Activated CD8-positive, alpha-beta memory T cell treated with anti-CD3 and anti-CD28 coated beads, Interleukin-2, amount 50 U/mL, for 1 hour (primary cell): ENCODE results near the gene MAJIN.

Source experiments
- DNase-seq: peaks from one replicate; pipeline ENCODE4 v3.0.0-alpha.2; 2020; ENCODE audit errors: extremely low read depth

Gene MAJIN

DNA sequence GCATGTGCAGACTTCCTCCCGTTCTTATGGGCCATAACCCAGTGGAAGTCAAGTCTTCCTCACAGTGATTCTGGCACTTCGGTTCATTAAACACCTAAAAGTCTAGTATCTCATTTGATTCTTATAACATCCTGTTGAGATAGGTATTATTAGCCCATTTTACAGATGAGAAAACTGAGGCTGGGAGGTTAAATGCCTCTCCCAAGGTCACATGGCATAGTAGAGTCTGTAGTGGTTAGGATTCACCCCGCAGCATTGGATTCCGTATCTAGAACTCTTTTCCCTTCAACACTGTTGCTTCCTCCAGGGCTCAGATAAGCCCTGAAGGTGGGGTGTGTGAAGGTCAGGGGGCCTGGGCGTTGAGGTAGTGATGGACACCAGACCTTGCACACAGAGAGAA, 39.6 kb downstream of the MAJIN start:
- no peak for DNase-seq

GRCh38 chr11:64931290-64931689, 40.6 kb downstream of the MAJIN start:
- no peak for DNase-seq

DNA sequence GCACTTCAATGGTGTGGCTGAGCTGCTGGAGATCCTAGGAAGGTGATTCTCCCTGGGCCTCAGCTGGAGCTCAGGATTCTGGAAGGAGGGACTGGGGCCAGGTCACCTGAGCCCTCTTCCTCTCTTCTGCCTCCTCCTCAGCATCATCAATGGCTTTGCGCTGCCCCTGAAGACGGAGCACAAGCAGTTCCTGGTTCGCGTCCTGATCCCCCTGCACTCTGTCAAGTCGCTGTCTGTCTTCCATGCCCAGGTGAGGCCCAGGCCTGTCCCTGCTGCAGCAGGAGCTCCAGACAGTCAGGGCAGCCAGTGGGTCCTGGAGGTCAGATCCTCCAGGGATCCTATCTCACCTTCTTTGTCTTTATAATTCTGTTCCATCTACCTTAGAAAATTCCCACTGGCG, 41.6 kb downstream of the MAJIN start:
- DNase-seq = no peak

DNA sequence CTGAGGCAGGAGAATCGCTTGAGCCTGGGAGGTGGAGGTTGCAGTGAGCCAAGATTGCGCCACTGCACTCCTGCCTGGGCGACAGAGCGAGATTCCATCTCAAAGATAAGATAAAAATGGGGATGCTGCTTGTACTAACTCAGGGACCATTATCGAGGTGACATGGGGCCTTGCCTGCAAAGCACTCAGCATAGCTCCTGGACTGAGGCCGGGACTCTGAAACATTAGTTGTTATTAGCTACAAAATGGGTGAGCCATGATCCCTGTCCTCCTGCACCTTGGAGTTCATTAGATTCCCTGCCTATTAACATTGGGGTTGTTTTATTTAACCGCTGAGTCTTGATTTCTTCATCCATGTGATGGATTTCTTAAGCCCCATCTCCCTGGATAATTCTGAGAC, 42.3 kb downstream of the MAJIN start:
- DNase-seq = no peak

DNA sequence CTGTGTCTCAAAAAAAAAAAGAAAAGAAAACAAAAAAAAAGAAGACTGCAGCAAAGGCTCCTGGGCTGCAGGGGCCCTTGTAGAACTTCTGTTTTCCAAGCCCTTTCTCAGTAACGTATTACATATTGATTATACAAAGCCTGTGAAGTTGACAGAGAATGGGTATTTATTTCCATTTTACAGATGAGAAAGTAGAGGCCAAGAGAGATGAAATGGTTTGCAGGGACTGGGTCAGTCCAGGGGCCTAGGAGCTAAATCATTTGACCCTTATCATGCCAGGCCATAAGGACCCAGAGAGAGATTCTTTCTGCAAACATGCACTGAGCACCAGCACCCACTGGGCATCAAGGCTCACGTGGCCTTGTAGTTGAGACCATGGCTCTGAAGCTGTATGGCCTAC, 43.0 kb downstream of the MAJIN start:
- no peak for DNase-seq

GRCh38 chr11:64926689-64927088, 45.2 kb downstream of the MAJIN start:
- DNase-seq = no peak

DNA sequence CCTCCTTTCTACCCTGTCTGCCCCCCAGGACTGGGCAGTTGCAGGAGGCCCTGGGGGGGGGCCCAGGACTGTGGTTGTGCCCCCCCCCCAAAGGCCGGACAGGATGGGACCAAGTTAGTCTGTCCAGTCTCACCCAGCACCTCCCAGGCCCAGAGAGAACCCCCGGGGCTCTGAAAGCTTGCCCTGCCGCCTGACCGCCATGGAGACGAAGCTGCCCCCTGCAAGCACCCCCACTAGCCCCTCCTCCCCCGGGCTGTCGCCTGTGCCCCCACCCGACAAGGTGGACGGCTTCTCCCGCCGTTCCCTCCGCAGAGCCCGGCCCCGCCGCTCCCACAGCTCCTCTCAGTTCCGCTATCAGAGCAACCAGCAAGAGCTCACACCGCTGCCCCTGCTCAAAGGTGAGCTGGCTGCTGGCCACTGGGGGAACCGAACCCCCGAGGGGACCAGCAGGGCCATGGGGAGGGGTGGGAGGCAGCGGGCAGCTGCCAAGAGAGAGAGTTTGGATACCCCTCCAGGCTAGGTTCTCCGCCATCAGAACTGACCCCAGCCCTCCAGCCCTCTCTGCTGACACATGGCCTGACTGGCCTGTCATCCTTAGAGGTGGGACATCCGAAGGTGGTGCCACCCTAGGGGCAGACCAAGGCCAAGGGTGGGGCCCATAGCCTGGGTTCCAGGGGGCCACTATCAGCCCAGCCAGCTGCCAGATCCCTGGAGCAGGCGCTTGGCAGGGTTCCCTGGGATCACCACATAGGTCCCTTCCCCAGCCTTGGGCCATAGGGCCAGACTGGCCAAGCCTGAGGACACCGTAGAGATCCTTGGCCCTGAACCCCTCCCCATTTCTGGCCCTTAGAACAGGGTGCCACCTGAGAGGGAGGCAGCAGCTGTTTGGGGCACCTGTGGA, 46.1 kb downstream of the MAJIN start:
- DNase-seq = no peak

GRCh38 chr11:64924910-64925284, 47.0 kb downstream of the MAJIN start:
- DNase-seq = no peak

GRCh38 chr11:64923944-64924909, 47.7 kb downstream of the MAJIN start, which contains the start of gene PPP2R5B:
Gene PPP2R5B, plus strand, starts transcription at chr11:64924689. Its CDS starts 1,046 bp downstream, at chr11:64925735.
- peak; percentile 71 for DNase-seq

GRCh38 chr11:64923151-64923661, 48.7 kb downstream of the MAJIN start:
- no peak for DNase-seq

DNA sequence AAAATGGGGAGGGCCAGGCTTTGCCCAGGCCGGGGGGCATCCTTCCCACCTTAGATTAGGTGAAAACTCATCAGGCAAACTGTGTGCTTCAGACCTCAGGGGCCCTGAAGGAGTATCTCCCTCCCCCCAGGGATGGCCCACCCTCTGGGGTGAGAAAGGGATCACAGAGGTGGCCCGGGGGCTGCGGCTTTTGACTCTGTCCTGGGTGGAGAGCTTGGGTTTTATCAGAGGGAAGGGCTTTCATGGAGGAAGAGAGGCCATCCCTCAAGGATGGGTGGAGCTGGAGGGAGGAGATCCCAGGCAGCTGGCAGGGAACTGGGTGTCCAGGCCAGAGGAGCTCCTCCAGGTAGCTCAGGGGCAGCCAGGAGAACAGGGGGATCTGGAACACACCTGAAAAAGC, 50.5 kb downstream of the MAJIN start:
- no peak for DNase-seq

- DNase-seq = no peak
These were observed 51.8 kb downstream of the MAJIN start for GRCh38 chr11:64920124-64920523.

GRCh38 chr11:64919627-64920026, 52.3 kb downstream of the MAJIN start:
- DNase-seq = no peak

- no peak for DNase-seq
These were observed 53.9 kb downstream of the MAJIN start for GRCh38 chr11:64918017-64918416.

- no peak for DNase-seq
These were observed 54.3 kb downstream of the MAJIN start for GRCh38 chr11:64917663-64917995.

DNA sequence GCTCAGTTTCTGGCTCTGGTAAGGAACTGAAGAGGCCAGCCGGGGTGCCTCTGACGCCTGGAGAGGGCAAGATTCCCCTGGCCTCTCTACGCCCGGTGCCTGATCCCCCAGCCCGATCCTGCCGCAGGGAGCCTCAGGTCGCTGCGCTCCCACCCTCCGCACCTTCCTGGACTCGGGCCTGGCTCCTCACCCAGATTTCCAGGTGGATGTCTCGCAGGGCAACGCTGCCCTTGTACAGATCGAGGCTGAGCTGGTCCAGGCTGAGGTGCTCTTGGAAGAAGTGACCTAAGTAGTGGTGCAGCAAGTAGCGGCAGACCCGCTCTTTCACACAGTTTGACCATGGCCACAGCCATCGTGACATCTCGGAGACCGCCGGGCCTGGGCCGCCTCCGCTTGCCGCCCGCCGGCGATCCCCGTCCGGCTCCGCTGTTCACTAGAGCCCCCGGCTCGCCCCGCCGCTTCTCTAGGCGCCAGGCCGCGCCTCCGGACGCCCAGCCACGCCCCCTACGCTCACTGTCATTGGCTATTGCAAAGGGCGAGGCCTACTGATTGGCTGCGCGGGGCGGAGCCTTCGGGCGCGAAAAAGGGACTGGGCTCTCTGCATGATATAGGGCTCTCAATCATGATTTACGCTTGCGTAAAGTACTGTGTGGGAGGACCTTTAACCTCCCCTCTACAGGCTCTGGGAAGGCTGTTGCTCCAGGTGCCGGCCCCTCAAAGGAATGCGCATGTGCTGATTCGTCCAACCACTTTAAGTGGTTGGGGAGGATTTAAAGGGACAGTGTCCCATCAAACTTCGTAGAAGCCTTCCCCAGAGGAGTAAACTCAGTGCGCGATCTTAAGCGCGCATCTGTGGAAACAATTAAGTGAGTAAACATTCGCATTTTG, 54.9 kb downstream of the MAJIN start, which contains the start of gene ATG2A:
Gene ATG2A, minus strand, starts transcription at position 435 of the 888 bp plus-strand sequence. Its CDS starts 74 bp downstream, at position 361.
- peak; percentile 94 for DNase-seq

GRCh38 chr11:64916040-64916774, 55.7 kb downstream of the MAJIN start:
- DNase-seq = no peak

DNA sequence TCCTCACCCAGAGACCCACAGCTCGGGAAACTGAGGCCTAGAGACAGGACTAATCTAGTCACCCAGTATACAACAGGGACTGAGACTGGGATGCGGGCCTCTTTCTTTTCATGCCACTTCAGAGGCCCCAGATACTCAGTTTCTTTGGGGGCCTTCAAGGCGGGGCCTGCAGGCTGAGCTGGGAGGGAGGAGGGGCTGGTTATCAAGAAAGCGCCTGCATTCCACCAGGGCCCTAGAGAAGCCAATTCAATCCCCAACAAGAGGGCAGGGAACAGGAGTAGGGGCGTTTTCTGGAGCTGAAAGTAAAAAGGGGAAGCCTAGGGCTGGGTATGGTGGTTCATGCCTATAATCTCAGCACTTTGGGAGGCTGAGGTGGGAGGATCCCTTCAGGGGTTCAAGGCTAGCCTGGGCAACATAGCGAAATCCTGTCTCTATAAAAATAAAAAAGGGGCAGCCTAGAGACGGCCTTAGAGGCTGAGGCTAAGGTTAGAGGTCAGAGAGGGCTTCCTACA, 56.5 kb downstream of the MAJIN start:
- no peak for DNase-seq

- no peak for DNase-seq
These were observed 57.8 kb downstream of the MAJIN start for GRCh38 chr11:64914123-64914522.

- DNase-seq = no peak
These were observed 58.7 kb downstream of the MAJIN start for GRCh38 chr11:64913171-64913727.
